NCI-H1105 (cell line): Measurements from ENCODE around the gene TCHP.
"Not testable (repeated sequence)": the region's sequence is repeated elsewhere in the genome, so short reads cannot be mapped to it uniquely, and the experiment has no call there.

Experiments
- DNase-seq: peaks from one replicate; lab custom pipeline; 2025; lab: John Stamatoyannopoulos, UW

The TCHP gene

GRCh38 chr12:109879351-109880042 is 20.6 kb upstream of the TCHP start:
- no peak for DNase-seq

GRCh38 chr12:109880043-109880931 is 19.8 kb upstream of the TCHP start, which contains the start of gene GLTP:
TSS of gene GLTP (minus strand) at chr12:109880541. CDS start at chr12:109880374, 167 bp downstream.
- DNase-seq: peak; percentile 80

- DNase-seq: no peak
Measured at GRCh38 chr12:109880938-109881337, 19.1 kb upstream of the TCHP start.

- DNase-seq: no peak
Measured at GRCh38 chr12:109881752-109882151, 18.3 kb upstream of the TCHP start.

GRCh38 chr12:109883461-109883860 is 16.6 kb upstream of the TCHP start:
- DNase-seq: no peak

- DNase-seq: no peak
Measured at GRCh38 chr12:109885616-109886015, 14.5 kb upstream of the TCHP start.

GRCh38 chr12:109888179-109889020 is 11.7 kb upstream of the TCHP start:
- no peak for DNase-seq

- no peak for DNase-seq
Measured at GRCh38 chr12:109890620-109891170, 9.4 kb upstream of the TCHP start.

GRCh38 chr12:109891731-109892130 is 8.3 kb upstream of the TCHP start:
- not testable (repeated sequence) for DNase-seq

GRCh38 chr12:109892165-109892715 is 7.8 kb upstream of the TCHP start:
- no peak for DNase-seq

GRCh38 chr12:109892748-109893147 is 7.3 kb upstream of the TCHP start:
- no peak for DNase-seq

GRCh38 chr12:109893261-109893995 is 6.6 kb upstream of the TCHP start:
- DNase-seq: no peak

- DNase-seq: no peak
Measured at GRCh38 chr12:109894939-109895338, 5.1 kb upstream of the TCHP start.

- DNase-seq: no peak
Measured at GRCh38 chr12:109896188-109896587, 3.9 kb upstream of the TCHP start.

GRCh38 chr12:109897029-109897428 is 3.0 kb upstream of the TCHP start:
- no peak for DNase-seq

GRCh38 chr12:109899345-109899744 is 729 bp upstream of the TCHP start:
- not testable (repeated sequence) for DNase-seq

GRCh38 chr12:109900752-109901580 is 892 bp downstream of the TCHP start:
- DNase-seq: no peak

- DNase-seq: no peak
Measured at GRCh38 chr12:109902891-109903418, 2.9 kb downstream of the TCHP start.

- no peak for DNase-seq
Measured at GRCh38 chr12:109905301-109905700, 5.2 kb downstream of the TCHP start.
